22Rv1 (cell line): ENCODE results near the gene SPTAN1.

Source experiments
- ZFX ChIP-seq: fragments of 450-650 bp; IDR thresholded peaks from 2 replicates; pipeline ENCODE4 v1.6.1; 2017; ENCODE audit warnings: antibody characterized with exemption, borderline replicate concordance
- TF ChIP-seq, protein P1 (sequence below): fragments of 450-650 bp; IDR thresholded peaks from 2 replicates; pipeline ENCODE4 v1.5.1; 2017; ENCODE audit warnings: mild to moderate bottlenecking

DNA sequence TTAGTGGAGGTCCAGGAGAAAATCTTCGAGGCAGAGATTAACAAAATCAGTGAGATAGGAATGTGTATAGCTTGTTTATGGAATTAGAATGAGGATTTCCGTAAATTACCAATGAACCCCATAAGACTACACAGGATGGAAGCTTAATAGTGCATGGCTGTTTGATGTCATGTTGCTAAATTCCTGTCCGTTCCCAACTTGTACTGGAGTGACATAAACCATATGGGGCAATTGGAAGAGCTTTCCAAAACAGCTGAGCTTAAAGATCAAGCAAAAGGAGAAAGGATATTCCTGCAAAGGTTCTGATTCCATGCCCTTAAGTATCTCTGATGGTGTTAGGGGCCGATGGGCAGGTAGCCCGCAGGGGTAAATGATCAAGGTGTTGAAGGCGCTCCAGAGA is 30.4 kb upstream of the SPTAN1 start:
- TF ChIP-seq, protein P1, sequence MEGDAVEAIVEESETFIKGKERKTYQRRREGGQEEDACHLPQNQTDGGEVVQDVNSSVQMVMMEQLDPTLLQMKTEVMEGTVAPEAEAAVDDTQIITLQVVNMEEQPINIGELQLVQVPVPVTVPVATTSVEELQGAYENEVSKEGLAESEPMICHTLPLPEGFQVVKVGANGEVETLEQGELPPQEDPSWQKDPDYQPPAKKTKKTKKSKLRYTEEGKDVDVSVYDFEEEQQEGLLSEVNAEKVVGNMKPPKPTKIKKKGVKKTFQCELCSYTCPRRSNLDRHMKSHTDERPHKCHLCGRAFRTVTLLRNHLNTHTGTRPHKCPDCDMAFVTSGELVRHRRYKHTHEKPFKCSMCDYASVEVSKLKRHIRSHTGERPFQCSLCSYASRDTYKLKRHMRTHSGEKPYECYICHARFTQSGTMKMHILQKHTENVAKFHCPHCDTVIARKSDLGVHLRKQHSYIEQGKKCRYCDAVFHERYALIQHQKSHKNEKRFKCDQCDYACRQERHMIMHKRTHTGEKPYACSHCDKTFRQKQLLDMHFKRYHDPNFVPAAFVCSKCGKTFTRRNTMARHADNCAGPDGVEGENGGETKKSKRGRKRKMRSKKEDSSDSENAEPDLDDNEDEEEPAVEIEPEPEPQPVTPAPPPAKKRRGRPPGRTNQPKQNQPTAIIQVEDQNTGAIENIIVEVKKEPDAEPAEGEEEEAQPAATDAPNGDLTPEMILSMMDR = no peak
- no peak for TF ChIP-seq ZFX
